A549 (cell line): ENCODE measurements around the gene ZNF324. TPM values are rescaled to one million over a fixed set of nuclear protein-coding genes. Genes with fewer than 3 reads are reported as not detected.
A peak's percentile ranks its signal among the peaks of the same experiment; 100 is the strongest.

ENCODE experiments used
- ATAC-seq, 2 experiments: fragments of 200-7000 bp in 1 of 2; fragments of >200 bp in 1 of 2; cut with Nextera tagmentation in 1 of 2; cut with Tn5 transposase in 1 of 2; 3 replicates each; pipeline versions ENCODE4 v1.8.0 to v1.9.1; 2018 to 2020; ENCODE audit warnings: mild to moderate bottlenecking in 1 of 2, moderate library complexity in 1 of 2
- CTCF ChIA-PET: fragments of 300-600 bp; sonication (Branson Sonifier 250); formaldehyde crosslinking; extraction: SDS; loops from one replicate; lab custom pipeline; 2021; ENCODE audit warnings: antibody characterized with exemption, inconsistent platforms; lab: Yijun Ruan, JAX
- POLR2A ChIA-PET: fragments of 350-600 bp; formaldehyde crosslinking; extraction: SDS; loops from one replicate; lab custom pipeline; 2021; ENCODE audit warnings: antibody characterized with exemption, inconsistent platforms; lab: Yijun Ruan, JAX
- DNase-seq, 2 experiments: peaks; one replicate each; pipeline versions ENCODE4 v3.0.0 to v3.0.0-alpha.2; 2011 to 2016; ENCODE audit warnings: low read depth in 1 of 2, low spot score in 1 of 2
- FAIRE-seq: peaks from 2 replicates; lab custom pipeline; 2011; peaks lifted over from hg19 to GRCh38; lab: Jason Lieb, UNC
- H3K27ac ChIP-seq, 2 experiments: fragments of >200 bp; sonication (Bioruptor Twin); formaldehyde crosslinking; 3 replicates each; pipeline ENCODE4 v1.5.1; 2016 to 2017
- H3K4me1 ChIP-seq: fragments of >200 bp; sonication (Bioruptor Twin); formaldehyde crosslinking; 3 replicates; pipeline ENCODE4 v1.6.1; 2016
- H3K4me2 ChIP-seq: fragments of >200 bp; sonication (Bioruptor Twin); formaldehyde crosslinking; 3 replicates; pipeline ENCODE4 v1.6.1; 2016
- H3K4me3 ChIP-seq: fragments of >200 bp; sonication (Bioruptor Twin); formaldehyde crosslinking; 3 replicates; pipeline ENCODE4 v1.5.1; 2016
- H3K9me3 ChIP-seq: fragments of >200 bp; sonication (Bioruptor Twin); formaldehyde crosslinking; 3 replicates; pipeline ENCODE4 v1.6.1; 2016
- BHLHE40 ChIP-seq: IDR thresholded peaks from 2 replicates; pipeline ENCODE4 v1.6.1; 2012; ENCODE audit warnings: low read depth, low read length, inconsistent platforms
- CTCF ChIP-seq: fragments of >200 bp; sonication (Bioruptor Twin); formaldehyde crosslinking; IDR thresholded peaks from 3 replicates; pipeline ENCODE4 v1.5.1; 2016
- FOSB ChIP-seq: fragments of 250-450 bp; sonication (Bioruptor Pico); IDR thresholded peaks from 2 replicates; pipeline ENCODE4 v1.5.0; 2020; ENCODE audit warnings: mild to moderate bottlenecking, moderate library complexity
- FOSL2 ChIP-seq, 2 experiments: fragments of 450-650 bp in 1 of 2; fragments of >200 bp in 1 of 2; sonication (Bioruptor Twin) in 1 of 2; formaldehyde crosslinking; IDR thresholded peaks; 2 replicates each; pipeline versions ENCODE4 v1.5.0 to v1.6.1; 2016 to 2020; ENCODE audit warnings: mild to moderate bottlenecking in 1 of 2, moderate library complexity in 1 of 2
- FOXS1 ChIP-seq: fragments of 250-450 bp; sonication (Bioruptor Pico); IDR thresholded peaks from 2 replicates; pipeline ENCODE4 v1.5.0; 2020; ENCODE audit warnings: mild to moderate bottlenecking, moderate library complexity
- HDAC2 ChIP-seq: fragments of 200-600 bp; sonication (generic); IDR thresholded peaks from 2 replicates; pipeline ENCODE4 v1.6.1; 2016
- JUNB ChIP-seq: fragments of >200 bp; sonication (Bioruptor Twin); formaldehyde crosslinking; IDR thresholded peaks from 2 replicates; pipeline ENCODE4 v1.6.1; 2016
- MAFK ChIP-seq: fragments of 450-650 bp; IDR thresholded peaks from 2 replicates; pipeline ENCODE4 v1.6.1; 2014; ENCODE audit not compliant: partially characterized antibody
- MAZ ChIP-seq: fragments of 150-350 bp; IDR thresholded peaks from 2 replicates; pipeline ENCODE4 v1.6.1; 2014; ENCODE audit warnings: antibody characterized with exemption, low read depth, low read length, borderline replicate concordance
- NPAS2 ChIP-seq: fragments of 250-450 bp; sonication (Bioruptor Pico); IDR thresholded peaks from 2 replicates; pipeline ENCODE4 v1.8.0; 2022; ENCODE audit warnings: mild to moderate bottlenecking, moderate library complexity, borderline replicate concordance
- NR3C1 ChIP-seq: fragments of >200 bp; sonication (Bioruptor Twin); formaldehyde crosslinking; IDR thresholded peaks from 3 replicates; pipeline ENCODE4 v1.6.1; 2017
- RAD21 ChIP-seq, 2 experiments: fragments of >200 bp in 1 of 2; sonication (Bioruptor Twin) in 1 of 2; formaldehyde crosslinking in 1 of 2; IDR thresholded peaks in 1 of 2; conservative IDR thresholded peaks in 1 of 2; 2 replicates in 1 of 2; 3 replicates in 1 of 2; pipeline ENCODE4 v1.6.1; 2012 to 2018; ENCODE audit warnings: inconsistent platforms in 1 of 2
- USF2 ChIP-seq: fragments of 450-650 bp; IDR thresholded peaks from 2 replicates; pipeline ENCODE4 v1.6.1; 2014; ENCODE audit warnings: antibody characterized with exemption
- ZNF302 ChIP-seq: fragments of 250-450 bp; sonication (Bioruptor Pico); IDR thresholded peaks from 2 replicates; pipeline ENCODE4 v1.9.0; 2021; ENCODE audit warnings: inconsistent platforms, mild to moderate bottlenecking, moderate library complexity
- WGBS: methylation state at CpG from one replicate; pipeline ENCODE4 v1.1.6; 2017; ENCODE audit errors: missing lambda C conversion rate; 5-methylcytosine and 5-hydroxymethylcytosine counted together
- polyA plus RNA-seq, 4 experiments: library from polyadenylated mRNA; depleted of rRNA in 3 of 4; stranded (reverse); fragments of >200 nt; fragmentation: RNase III in 1 of 4; extraction: RNeasy Plus Mini Kit Qiagen cat#74134 plus additional on column Dnase treatment in 1 of 4; gene quantifications; 2 replicates in 3 of 4; 3 replicates in 1 of 4; pipeline ENCODE4 v1.2.3, GENCODE V29; 2011 to 2017

ZNF324 gene
- polyA plus RNA-seq, 2 of the 4 experiments (the other 2 are of a cell fraction): 3.0 to 6.9 TPM

GRCh38 chr19:58516964-58517833 lies 50.3 kb downstream of the ZNF324 start:
- H3K4me2 ChIP-seq: peak overlapping the region; percentile 98; the same call in 2 of the 3 replicates

GRCh38 chr19:58518256-58519086 lies 51.6 kb downstream of the ZNF324 start:
- peak overlapping the region; percentile 98 for H3K4me2 ChIP-seq
- ChIA-PET POLR2A (interaction anchor here (0.5 to 5.7 kb wide), 15 partner anchors 13 to 213 kb away, joined by 3 to 184 read pairs (median 9); partner anchors contain the start of genes CHMP2A, ERVK3-1, MZF1 and TRIM28), CTCF (interaction anchor here (0.7 to 8.6 kb wide), 46 partner anchors 11 to 1115 kb away, joined by 3 to 222 read pairs (median 8); partner anchors contain the start of genes CHMP2A, SLC27A5, TRIM28 and ZNF446)
- 14% methylated on average over 22 of the region's 22 CpGs for WGBS
- ATAC-seq (no peak), FAIRE-seq (no peak), DNase-seq (no peak)
- peak overlapping the region; percentile 86 to 92 for H3K27ac ChIP-seq
- peak overlapping the region; percentile 65 for H3K4me3 ChIP-seq
- H3K9me3 ChIP-seq: no peaks in the 10 kb centered on the region
- peaks cover 20% of the 10 kb centered on the region for H3K4me1 ChIP-seq
- no peak for TF ChIP-seq JUNB
- TF ChIP-seq HDAC2: no peak
- no peak for TF ChIP-seq USF2
- TF ChIP-seq MAZ: no peak
- TF ChIP-seq FOXS1 (CRISPR knock-in tag): no peak
- no peak for TF ChIP-seq FOSL2 (IDR thresholded peaks at IDR 0.05)
- no peak for TF ChIP-seq FOSL2 (CRISPR knock-in tag; IDR thresholded peaks at IDR 0.05)
- no peak for TF ChIP-seq ZNF302 (CRISPR knock-in tag)
- TF ChIP-seq NPAS2 (CRISPR knock-in tag): no peak
- no peak for TF ChIP-seq NR3C1
- no peak for TF ChIP-seq MAFK
- TF ChIP-seq FOSB (CRISPR knock-in tag): no peak

More at GRCh38 chr19:58516964-58517833, 50.3 kb downstream of the ZNF324 start:
- H3K27ac ChIP-seq: peak overlapping the region in 1 of 2 experiments; percentile 92; a peak in 1 of 6 replicates
- H3K4me3 ChIP-seq: no peak overlapping the region
- FAIRE-seq: no peak
- no peak for ATAC-seq
- no peak for TF ChIP-seq FOXS1 (CRISPR knock-in tag)
- TF ChIP-seq CTCF: peak; percentile 14; the same call in 1 of the 3 replicates
- TF ChIP-seq MAFK: no peak
- peaks cover 20% of the 10 kb centered on the region for H3K4me1 ChIP-seq
- ChIA-PET CTCF (interaction anchor here (0.8 to 8.6 kb wide), 11 partner anchors 9 to 79 kb away, joined by 3 to 222 read pairs (median 8); partner anchors contain the start of genes CHMP2A, SLC27A5, TRIM28 and ZNF446), POLR2A (interaction anchor here (0.6 kb wide), 1 partner anchor 131 kb away, joined by 3 read pairs; no protein-coding TSS in a partner anchor)
- no peak for DNase-seq
- WGBS: 96% methylated on average over 56 of the region's 65 CpGs
- H3K9me3 ChIP-seq: no peaks in the 10 kb centered on the region

GRCh38 chr19:58519087-58519354 lies 52.1 kb downstream of the ZNF324 start:
- H3K4me3 ChIP-seq: peak overlapping the region; percentile 65
- POLR2A ChIA-PET: interaction anchor here (0.5 to 5.7 kb wide), 18 partner anchors 8 to 214 kb away, joined by 3 to 184 read pairs (median 9); partner anchors contain the start of genes CHMP2A, ERVK3-1, MZF1 and SLC27A5
- no peak for FAIRE-seq

More at GRCh38 chr19:58519087-58519354, 52.1 kb downstream of the ZNF324 start:
- peak overlapping the region; percentile 98 for H3K4me2 ChIP-seq
- ATAC-seq (peak; percentile 62 to 74), DNase-seq (peak; percentile 85 to 91)
- peak overlapping the region; percentile 86 to 92 for H3K27ac ChIP-seq
- WGBS: 1% methylated on average over 14 of the region's 14 CpGs
- H3K9me3 ChIP-seq: no peaks in the 10 kb centered on the region
- CTCF ChIA-PET: interaction anchor here (0.7 to 8.6 kb wide), 46 partner anchors 10 to 1115 kb away, joined by 3 to 222 read pairs (median 8); partner anchors contain the start of genes CHMP2A, SLC27A5, TRIM28 and ZNF446
- TF ChIP-seq RAD21 (conservative IDR thresholded peaks at IDR 0.05 in 1 of 2, IDR thresholded peaks at IDR 0.05 in 1 of 2): peak in 1 of 2 experiments; percentile 37; a peak in 1 of 5 replicates
- TF ChIP-seq BHLHE40: no peak
- peaks cover 20% of the 10 kb centered on the region for H3K4me1 ChIP-seq
